Fibroblast of lung (primary cell): ENCODE measurements around the gene GIMAP7. TPM values are rescaled to one million over a fixed set of nuclear protein-coding genes. Genes with fewer than 3 reads are reported as not detected.

ENCODE experiments used
- DNase-seq, 2 donors: peaks; one replicate each; pipeline versions ENCODE4 v3.0.0 to v3.0.0-alpha.2; 2010; ENCODE audit warnings: low read depth in 2 of 2
- H2AFZ ChIP-seq: 2 replicates; pipeline ENCODE4 v1.5.1; 2012; ENCODE audit warnings: low read length, control low read depth, inconsistent platforms
- H3K27ac ChIP-seq: 2 replicates; pipeline ENCODE4 v1.5.1; 2011; ENCODE audit warnings: low read length, control low read depth; ENCODE audit not compliant: insufficient read depth
- H3K27me3 ChIP-seq: 2 replicates; pipeline ENCODE4 v1.5.1; 2011; ENCODE audit warnings: mild to moderate bottlenecking, low read length; ENCODE audit not compliant: control insufficient read depth, insufficient read depth
- H3K36me3 ChIP-seq: 2 replicates; pipeline ENCODE4 v1.5.1; 2011; ENCODE audit warnings: low read length; ENCODE audit not compliant: control insufficient read depth, insufficient read depth
- H3K4me1 ChIP-seq: 2 replicates; pipeline ENCODE4 v1.5.1; 2011; ENCODE audit warnings: low read length; ENCODE audit not compliant: control insufficient read depth, insufficient read depth; ENCODE audit errors: extremely low read depth
- H3K4me2 ChIP-seq: 2 replicates; pipeline ENCODE4 v1.5.1; 2011; ENCODE audit warnings: low read length, control low read depth; ENCODE audit not compliant: insufficient read depth; ENCODE audit errors: extremely low read depth
- H3K4me3 ChIP-seq, 4 experiments: fragments of 200-600 bp in 1 of 4; sonication (generic) in 1 of 4; replicated peaks in 1 of 4; 2 replicates each; pipeline ENCODE4 v1.5.1; 2011 to 2016; ENCODE audit warnings: low read length in 4 of 4, low read depth in 3 of 4, mild to moderate bottlenecking in 3 of 4, control low read depth in 2 of 4, inconsistent platforms in 1 of 4, mixed read lengths in 1 of 4; ENCODE audit not compliant: insufficient read depth in 1 of 4; ENCODE audit errors: control extremely low read depth in 1 of 4
- H3K79me2 ChIP-seq: 2 replicates; pipeline ENCODE4 v1.5.1; 2012; ENCODE audit warnings: mild to moderate bottlenecking, low read length, inconsistent platforms; ENCODE audit not compliant: control insufficient read depth, insufficient read depth
- H3K9ac ChIP-seq: 2 replicates; pipeline ENCODE4 v1.5.1; 2011; ENCODE audit warnings: mild to moderate bottlenecking, low read length, control low read depth; ENCODE audit not compliant: insufficient read depth
- H3K9me3 ChIP-seq: 2 replicates; pipeline ENCODE4 v1.5.1; 2012; ENCODE audit warnings: low read depth, low read length; ENCODE audit not compliant: control insufficient read depth, insufficient read depth
- H4K20me1 ChIP-seq: 2 replicates; pipeline ENCODE4 v1.5.1; 2011; ENCODE audit warnings: low read length; ENCODE audit not compliant: control insufficient read depth, insufficient read depth; ENCODE audit errors: extremely low read depth
- EZH2 ChIP-seq: IDR thresholded peaks from 2 replicates; pipeline ENCODE4 v1.5.1; 2012; ENCODE audit warnings: low read length, control low read depth, mild to moderate bottlenecking; ENCODE audit errors: missing control alignments
- polyA plus RNA-seq, 2 donors: library from polyadenylated mRNA; depleted of rRNA in 1 of 2; stranded (reverse) in 1 of 2; unstranded in 1 of 2; fragments of >200 nt; gene quantifications; 2 replicates each; pipeline ENCODE4 v1.2.1, GENCODE V29; 2011 to 2012; ENCODE audit warnings: missing spikeins in 1 of 2
- total RNA-seq: library from RNA; depleted of rRNA; stranded (reverse); fragments of >200 nt; gene quantifications from 2 replicates; pipeline ENCODE4 v1.2.1, GENCODE V29; 2014
- TF ChIP-seq, protein P1 (sequence below), 2 donors: IDR thresholded peaks in 1 of 2; conservative IDR thresholded peaks in 1 of 2; 1 replicate in 1 of 2; 2 replicates in 1 of 2; pipeline ENCODE4 v1.5.1; 2011 to 2012; ENCODE audit warnings: low read length in 2 of 2, control low read depth in 1 of 2, inconsistent platforms in 1 of 2, low read depth in 1 of 2, mild to moderate bottlenecking in 1 of 2

Gene GIMAP7
- total and polyA plus RNA-seq, 2 donors (not counting 1 experiment from before 2014, with no cell fraction given): not detected

DNA sequence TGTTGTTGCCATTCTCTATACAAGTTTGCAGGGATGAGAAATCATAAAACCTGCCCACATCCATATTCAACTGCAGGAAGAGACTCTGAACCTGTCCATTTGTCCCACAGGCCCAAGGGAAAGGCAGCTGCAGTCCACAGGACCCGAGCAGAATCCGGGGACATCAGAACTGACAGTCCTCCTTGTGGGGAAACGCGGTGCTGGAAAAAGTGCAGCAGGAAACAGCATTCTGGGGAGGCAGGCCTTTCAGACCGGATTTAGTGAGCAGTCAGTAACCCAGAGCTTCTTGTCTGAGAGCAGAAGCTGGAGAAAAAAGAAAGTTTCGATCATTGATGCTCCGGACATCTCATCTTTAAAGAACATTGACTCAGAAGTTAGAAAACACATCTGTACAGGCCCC is 40.8 kb upstream of the GIMAP7 start:
- H3K9ac ChIP-seq: no peak overlapping the region
- H3K79me2 ChIP-seq: no peaks in the 10 kb centered on the region
- H2AFZ ChIP-seq: no peak overlapping the region
- H3K27ac ChIP-seq: no peak overlapping the region
- H3K4me1 ChIP-seq: no peaks in the 10 kb centered on the region
- no peak for TF ChIP-seq EZH2
- no peaks in the 10 kb centered on the region for H3K9me3 ChIP-seq
- no peaks in the 10 kb centered on the region for H3K27me3 ChIP-seq
- H3K4me3 ChIP-seq: no peak overlapping the region
- no peak for DNase-seq
- H3K36me3 ChIP-seq: no peaks in the 10 kb centered on the region
- H3K4me2 ChIP-seq: no peak overlapping the region
- no peaks in the 10 kb centered on the region for H4K20me1 ChIP-seq

GRCh38 chr7:150476285-150476684 is 38.4 kb upstream of the GIMAP7 start:
- no peak for DNase-seq
- H4K20me1 ChIP-seq: no peaks in the 10 kb centered on the region
- no peak overlapping the region for H3K4me3 ChIP-seq
- no peak overlapping the region for H3K9ac ChIP-seq
- no peaks in the 10 kb centered on the region for H3K9me3 ChIP-seq
- H2AFZ ChIP-seq: no peak overlapping the region
- no peak overlapping the region for H3K27ac ChIP-seq
- no peaks in the 10 kb centered on the region for H3K36me3 ChIP-seq
- TF ChIP-seq, protein P1, sequence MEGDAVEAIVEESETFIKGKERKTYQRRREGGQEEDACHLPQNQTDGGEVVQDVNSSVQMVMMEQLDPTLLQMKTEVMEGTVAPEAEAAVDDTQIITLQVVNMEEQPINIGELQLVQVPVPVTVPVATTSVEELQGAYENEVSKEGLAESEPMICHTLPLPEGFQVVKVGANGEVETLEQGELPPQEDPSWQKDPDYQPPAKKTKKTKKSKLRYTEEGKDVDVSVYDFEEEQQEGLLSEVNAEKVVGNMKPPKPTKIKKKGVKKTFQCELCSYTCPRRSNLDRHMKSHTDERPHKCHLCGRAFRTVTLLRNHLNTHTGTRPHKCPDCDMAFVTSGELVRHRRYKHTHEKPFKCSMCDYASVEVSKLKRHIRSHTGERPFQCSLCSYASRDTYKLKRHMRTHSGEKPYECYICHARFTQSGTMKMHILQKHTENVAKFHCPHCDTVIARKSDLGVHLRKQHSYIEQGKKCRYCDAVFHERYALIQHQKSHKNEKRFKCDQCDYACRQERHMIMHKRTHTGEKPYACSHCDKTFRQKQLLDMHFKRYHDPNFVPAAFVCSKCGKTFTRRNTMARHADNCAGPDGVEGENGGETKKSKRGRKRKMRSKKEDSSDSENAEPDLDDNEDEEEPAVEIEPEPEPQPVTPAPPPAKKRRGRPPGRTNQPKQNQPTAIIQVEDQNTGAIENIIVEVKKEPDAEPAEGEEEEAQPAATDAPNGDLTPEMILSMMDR (conservative IDR thresholded peaks at IDR 0.05 in 1 of 2, IDR thresholded peaks at IDR 0.05 in 1 of 2; ENCODE audit: low read depth in 1 of 2, low read length in 2 of 2): no peak
- no peak for TF ChIP-seq EZH2
- no peaks in the 10 kb centered on the region for H3K79me2 ChIP-seq
- H3K4me1 ChIP-seq: no peaks in the 10 kb centered on the region
- H3K27me3 ChIP-seq: no peaks in the 10 kb centered on the region
- no peak overlapping the region for H3K4me2 ChIP-seq

DNA sequence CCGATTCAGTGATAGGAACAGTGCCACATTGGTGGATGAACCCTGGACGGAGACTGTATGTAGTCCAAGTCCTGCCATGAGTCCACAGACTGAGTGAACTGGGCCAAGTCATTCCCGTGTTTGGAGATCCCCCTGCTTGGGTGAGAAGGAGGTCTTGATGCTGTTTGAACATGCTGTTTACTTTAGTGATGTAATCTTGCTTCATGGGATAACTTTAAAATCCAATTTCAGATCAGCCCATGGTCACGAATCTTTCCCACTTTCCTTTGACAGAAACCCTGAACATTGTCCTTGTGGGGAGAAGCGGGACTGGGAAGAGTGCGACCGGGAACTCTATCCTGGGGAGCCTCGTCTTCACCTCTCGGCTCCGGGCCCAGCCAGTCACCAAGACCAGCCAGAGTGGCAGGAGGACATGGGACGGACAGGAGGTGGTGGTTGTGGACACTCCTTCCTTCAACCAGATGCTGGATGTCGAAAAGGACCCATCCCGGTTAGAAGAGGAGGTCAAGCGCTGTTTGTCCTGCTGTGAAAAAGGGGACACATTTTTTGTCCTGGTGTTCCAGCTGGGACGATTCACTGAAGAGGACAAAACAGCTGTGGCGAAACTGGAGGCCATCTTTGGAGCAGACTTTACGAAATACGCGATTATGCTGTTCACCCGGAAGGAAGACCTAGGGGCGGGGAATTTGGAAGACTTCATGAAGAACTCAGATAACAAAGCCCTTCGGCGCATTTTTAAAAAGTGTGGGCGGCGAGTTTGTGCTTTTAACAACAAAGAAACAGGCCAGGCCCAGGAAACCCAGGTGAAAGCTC is 37.6 kb upstream of the GIMAP7 start:
- no peaks in the 10 kb centered on the region for H4K20me1 ChIP-seq
- H3K9ac ChIP-seq: no peak overlapping the region
- no peak overlapping the region for H2AFZ ChIP-seq
- H3K4me3 ChIP-seq: no peak overlapping the region
- H3K27ac ChIP-seq: no peak overlapping the region
- no peaks in the 10 kb centered on the region for H3K79me2 ChIP-seq
- no peak for TF ChIP-seq EZH2
- TF ChIP-seq, protein P1 (conservative IDR thresholded peaks at IDR 0.05 in 1 of 2, IDR thresholded peaks at IDR 0.05 in 1 of 2; ENCODE audit: low read depth in 1 of 2, low read length in 2 of 2): no peak
- H3K9me3 ChIP-seq: no peaks in the 10 kb centered on the region
- H3K4me2 ChIP-seq: no peak overlapping the region
- DNase-seq: no peak
- H3K27me3 ChIP-seq: no peaks in the 10 kb centered on the region
- no peaks in the 10 kb centered on the region for H3K36me3 ChIP-seq
- H3K4me1 ChIP-seq: no peaks in the 10 kb centered on the region
